Measurements from ENCODE around the gene GSTM1.
A peak's percentile ranks its signal among the peaks of the same experiment; 100 is the strongest.
"Not testable (repeated sequence)": the region's sequence is repeated elsewhere in the genome, so short reads cannot be mapped to it uniquely, and the experiment has no call there.

The GSTM1 gene

DNA sequence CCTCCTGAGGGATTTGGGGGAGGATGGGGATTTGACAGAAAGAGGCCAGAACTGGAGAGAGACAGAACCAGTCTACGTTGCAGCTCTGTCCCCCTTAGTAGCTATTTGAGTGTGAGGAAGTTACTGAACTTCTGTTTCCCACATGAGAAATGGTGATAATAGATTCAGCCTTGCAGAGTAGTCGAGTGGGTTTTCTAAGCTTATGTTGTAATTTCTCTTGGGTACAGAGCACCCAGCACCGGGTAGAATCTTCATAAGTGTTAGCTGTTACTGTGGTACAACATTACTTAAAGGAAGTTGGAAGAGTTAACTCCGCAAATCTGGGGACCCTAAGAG lies 27.0 kb upstream of the GSTM1 start:
- not testable (repeated sequence) for DNase-seq

GRCh38 chr1:109661391-109661790 lies 26.2 kb upstream of the GSTM1 start:
- no peak for DNase-seq

DNA sequence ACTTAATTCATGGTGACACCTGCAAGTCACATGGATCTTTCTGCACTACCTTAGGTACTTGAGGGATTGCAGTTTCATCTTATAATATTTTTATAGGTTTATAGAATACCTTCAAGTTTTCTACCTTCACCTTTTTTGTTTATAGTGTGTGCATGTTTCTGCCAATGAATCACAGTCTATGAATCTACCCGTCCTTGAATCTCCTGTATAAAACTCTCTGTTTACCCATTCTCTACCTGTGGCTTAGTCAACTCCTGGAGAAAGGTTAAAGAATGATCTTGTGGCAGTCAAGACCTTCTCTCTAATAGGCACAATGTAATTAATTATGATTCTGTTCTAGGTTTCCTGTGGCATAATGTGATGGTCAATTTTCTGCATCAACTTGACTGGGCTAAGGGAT lies 22.9 kb upstream of the GSTM1 start:
- no peak for DNase-seq

DNA sequence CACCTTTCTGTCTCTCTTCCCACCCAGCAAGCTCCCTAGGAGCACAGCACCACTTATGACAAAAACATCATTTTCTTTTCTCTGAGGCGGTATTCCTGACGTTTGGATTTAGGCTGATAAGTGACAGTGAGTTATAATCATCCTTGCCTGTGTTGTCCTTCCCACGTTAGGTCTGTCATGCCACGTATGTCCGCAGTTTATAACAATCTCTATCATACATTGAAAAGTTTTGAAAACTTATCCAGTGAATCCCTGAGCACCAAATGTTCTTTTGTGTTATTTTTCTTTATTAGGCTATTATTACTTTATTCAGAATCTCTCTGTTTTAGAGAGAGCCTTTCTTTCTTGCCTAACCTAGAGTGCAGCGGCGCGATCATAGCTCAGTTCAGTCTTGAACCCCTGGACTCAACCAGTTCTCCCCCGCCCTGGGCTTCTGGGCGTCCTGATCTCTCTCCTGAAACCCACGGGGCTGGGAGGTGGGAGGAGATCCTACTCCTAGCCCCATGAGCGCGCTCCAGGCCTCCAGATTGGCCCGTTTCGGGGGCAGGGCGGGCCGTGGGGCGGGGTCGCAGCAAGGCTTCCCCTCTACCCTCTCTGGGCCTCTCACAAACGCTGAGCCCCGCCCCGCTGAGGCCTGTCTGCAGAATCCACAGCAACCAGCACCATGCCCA lies 20.0 kb upstream of the GSTM1 start, which contains the start of gene GSTM2:
TSS of gene GSTM2 (plus strand) at position 606 of the 671 bp plus-strand sequence. CDS start at position 665, 59 bp downstream.
- DNase-seq = peak; percentile 84

DNA sequence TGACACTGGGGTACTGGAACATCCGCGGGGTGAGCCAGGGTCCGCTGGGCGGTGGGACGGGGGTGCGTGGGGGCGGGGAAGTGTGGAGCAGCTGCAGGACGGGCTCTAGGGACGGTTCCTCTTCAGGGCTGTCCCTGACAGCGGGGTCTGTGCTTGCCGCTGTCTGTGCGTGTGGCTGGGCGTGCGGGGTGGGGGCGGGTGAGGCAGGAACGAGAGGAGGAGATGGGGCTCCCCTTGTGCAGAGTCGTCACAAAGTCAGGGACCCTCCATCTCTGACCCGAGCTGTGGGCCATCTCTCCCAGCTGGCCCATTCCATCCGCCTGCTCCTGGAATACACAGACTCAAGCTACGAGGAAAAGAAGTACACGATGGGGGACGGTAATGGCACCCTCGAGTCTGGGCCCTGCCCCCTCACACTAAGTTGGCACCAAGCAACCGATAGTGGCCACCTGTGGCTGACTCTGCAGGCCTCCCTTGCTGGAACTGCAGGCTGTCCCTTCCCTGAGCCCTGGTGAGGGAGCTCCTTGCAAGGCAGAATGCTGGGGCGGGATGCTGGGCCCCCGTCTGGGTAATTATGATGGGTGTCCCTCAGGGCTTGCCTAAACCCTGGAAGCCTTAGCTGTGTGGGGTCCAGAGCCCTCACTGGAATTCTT lies 19.4 kb upstream of the GSTM1 start:
- no peak for DNase-seq

GRCh38 chr1:109669246-109669948 lies 18.2 kb upstream of the GSTM1 start:
- DNase-seq = no peak

GRCh38 chr1:109669949-109670302 lies 17.7 kb upstream of the GSTM1 start:
- DNase-seq = not testable (repeated sequence)

GRCh38 chr1:109671067-109671466 lies 16.6 kb upstream of the GSTM1 start:
- DNase-seq = no peak

- not testable (repeated sequence) for DNase-seq
Measured at GRCh38 chr1:109673861-109674260, 13.8 kb upstream of the GSTM1 start.

DNA sequence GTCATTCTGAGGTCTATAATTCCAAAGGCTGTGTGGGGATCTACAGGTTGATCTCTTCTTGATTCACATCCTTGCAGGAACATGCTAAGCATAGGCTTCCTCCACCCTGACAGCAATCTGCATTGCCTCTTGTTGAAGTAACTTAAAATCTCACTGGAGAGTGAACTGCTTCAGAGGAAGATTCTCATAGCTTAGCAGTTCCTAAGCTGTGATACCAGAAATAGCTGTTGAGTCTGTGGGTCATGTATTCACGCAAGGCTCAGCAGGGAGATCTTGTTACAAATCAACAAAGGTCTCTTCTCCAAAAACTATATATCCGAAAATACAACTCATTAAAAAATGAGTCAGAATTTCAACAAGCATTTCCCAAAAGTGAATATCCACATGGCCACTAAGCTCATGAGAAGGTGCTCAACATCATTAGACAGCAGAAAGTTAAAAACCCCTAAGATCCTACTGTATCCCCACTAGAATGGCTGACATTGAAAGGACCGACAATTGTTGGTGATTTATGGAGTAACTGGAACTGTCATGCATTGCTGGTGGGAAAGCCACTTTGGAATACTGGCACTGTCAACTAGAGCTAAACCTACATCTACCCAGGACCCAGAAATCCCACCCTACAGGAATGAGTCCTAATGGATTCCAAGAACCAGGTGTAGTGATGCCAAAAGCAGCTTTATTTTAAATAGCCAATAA lies 10.8 kb upstream of the GSTM1 start:
- DNase-seq = not testable (repeated sequence)

GRCh38 chr1:109677459-109677858 lies 10.2 kb upstream of the GSTM1 start:
- no peak for DNase-seq

GRCh38 chr1:109678637-109679036 lies 9.0 kb upstream of the GSTM1 start:
- not testable (repeated sequence) for DNase-seq

DNA sequence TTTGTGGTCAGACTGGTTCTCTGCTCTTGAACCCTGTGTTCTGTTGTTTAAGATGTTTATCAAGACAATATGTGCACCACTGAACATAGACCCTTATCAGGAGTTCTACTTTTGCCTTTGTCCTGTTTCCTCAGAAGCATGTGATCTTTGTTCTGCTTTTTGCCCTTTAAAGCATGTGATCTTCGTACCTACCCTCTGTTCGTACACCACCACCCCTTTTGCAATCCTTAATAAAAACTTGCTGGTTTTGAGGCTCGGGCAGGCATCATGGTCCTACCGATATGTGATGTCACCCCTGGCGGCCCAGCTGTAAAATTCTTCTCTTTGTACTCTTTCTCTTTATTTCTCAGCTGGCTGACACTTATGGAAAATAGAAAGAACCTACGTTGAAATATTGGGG lies 2.8 kb upstream of the GSTM1 start:
- not testable (repeated sequence) for DNase-seq

GRCh38 chr1:109685399-109685798 lies 2.2 kb upstream of the GSTM1 start:
- DNase-seq = not testable (repeated sequence)

- DNase-seq = not testable (repeated sequence)
Measured at GRCh38 chr1:109685890-109686289, 1.7 kb upstream of the GSTM1 start.

- not testable (repeated sequence) for DNase-seq
Measured at GRCh38 chr1:109687109-109687508, 508 bp upstream of the GSTM1 start.

- DNase-seq = no peak
Measured at GRCh38 chr1:109689844-109690405, 2.3 kb downstream of the GSTM1 start.

- DNase-seq = no peak
Measured at GRCh38 chr1:109691759-109692158, 4.1 kb downstream of the GSTM1 start.

DNA sequence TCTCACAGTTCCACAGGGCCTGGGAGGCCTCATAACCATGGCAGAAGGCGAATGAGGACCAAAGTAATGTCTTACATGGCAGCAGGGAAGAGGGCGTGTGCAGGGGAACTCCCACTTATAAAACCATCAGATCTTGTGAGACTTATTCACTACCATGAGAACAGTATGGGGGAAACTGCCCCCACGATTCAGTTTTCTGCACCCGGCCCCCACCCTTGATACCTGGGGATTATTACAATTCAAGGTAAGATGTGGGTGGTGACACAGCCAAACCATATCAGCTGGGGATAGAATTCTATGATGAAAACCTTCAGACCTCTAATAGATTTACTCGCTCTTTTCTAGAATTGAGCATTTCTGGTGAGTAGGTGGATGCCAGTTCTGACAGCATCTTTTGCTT lies 6.8 kb downstream of the GSTM1 start:
- DNase-seq = not testable (repeated sequence)

DNA sequence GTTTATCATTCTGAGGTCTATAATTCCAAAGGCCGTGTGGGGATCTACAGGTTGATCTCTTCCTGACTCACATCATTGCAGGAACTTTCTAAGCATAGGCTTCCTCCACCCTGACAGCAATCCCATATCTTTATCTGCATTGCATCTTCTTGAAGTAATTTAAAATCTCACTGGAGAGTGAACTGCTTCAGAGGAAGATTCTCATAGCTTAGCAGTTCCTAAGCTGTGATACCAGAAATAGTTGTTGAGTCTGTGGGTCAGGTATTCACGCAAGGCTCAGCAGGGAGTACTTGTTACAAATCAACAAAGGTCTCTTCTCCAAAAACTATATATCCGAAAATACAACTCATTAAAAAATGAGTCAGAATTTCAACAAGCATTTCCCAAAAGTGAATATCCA lies 7.5 kb downstream of the GSTM1 start:
- DNase-seq = not testable (repeated sequence)

DNA sequence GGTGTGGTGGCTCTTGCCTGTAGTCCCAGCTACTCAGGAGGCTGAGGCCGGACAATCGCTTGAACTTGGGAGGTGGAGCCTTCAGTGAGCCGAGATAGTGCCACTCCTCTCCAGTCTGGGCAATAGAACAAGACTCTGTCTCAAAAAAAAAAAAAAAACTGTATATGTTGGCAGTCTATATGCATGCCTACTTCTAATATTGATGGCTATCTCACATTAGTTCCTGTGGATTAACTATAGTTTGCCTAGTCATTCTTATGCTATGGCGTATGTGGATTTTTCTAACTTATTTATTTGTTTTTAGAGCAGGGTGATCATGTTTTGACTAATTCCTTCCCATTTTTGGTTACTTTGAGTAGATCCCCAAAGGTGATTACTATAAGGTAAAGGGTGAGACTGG lies 9.4 kb downstream of the GSTM1 start:
- no peak for DNase-seq

GRCh38 chr1:109697861-109698260 lies 10.2 kb downstream of the GSTM1 start:
- DNase-seq = not testable (repeated sequence)

- not testable (repeated sequence) for DNase-seq
Measured at GRCh38 chr1:109702940-109703339, 15.3 kb downstream of the GSTM1 start.

Measured in fibroblast of skin of back (primary cell).